Prostate gland (tissue), 2 donors: ENCODE data around the gene TSHZ3.

Source experiments
- POLR2AphosphoS5 ChIP-seq: sonication (generic); formaldehyde crosslinking; IDR thresholded peaks from one replicate; pipeline ENCODE4 v1.6.1; 2017; ENCODE audit warnings: antibody characterized with exemption
- TF ChIP-seq, protein P1 (sequence below), 4 experiments: fragments of 200-600 bp in 2 of 4; fragments of 450-650 bp in 2 of 4; sonication (generic) in 2 of 4; IDR thresholded peaks; 1 replicate in 3 of 4; 2 replicates in 1 of 4; pipeline ENCODE4 v1.5.1; 2016 to 2019; ENCODE audit warnings: antibody characterized with exemption in 4 of 4, mild to moderate bottlenecking in 2 of 4, moderate library complexity in 2 of 4

DNA sequence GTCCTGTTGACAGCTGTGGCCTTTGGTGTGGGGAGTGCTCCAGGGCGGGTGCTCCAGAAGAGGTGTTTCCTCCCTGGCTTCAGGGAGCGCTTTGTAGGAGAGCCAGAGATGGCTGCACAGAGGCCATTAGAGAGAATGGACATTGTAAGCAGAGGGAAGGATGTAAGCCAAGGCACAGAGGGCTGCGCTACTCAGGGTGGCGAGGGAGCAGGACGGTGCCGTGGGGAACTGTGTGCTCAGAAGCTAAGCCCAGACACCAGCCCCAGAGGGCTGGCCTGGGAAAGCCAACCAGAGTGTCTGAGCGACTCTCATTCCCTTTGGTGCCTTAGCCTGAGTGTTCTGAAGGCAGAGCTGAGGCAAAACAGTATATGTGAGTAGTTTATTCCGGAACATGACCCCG, 92.2 kb downstream of the TSHZ3 start:
- TF ChIP-seq, protein P1, sequence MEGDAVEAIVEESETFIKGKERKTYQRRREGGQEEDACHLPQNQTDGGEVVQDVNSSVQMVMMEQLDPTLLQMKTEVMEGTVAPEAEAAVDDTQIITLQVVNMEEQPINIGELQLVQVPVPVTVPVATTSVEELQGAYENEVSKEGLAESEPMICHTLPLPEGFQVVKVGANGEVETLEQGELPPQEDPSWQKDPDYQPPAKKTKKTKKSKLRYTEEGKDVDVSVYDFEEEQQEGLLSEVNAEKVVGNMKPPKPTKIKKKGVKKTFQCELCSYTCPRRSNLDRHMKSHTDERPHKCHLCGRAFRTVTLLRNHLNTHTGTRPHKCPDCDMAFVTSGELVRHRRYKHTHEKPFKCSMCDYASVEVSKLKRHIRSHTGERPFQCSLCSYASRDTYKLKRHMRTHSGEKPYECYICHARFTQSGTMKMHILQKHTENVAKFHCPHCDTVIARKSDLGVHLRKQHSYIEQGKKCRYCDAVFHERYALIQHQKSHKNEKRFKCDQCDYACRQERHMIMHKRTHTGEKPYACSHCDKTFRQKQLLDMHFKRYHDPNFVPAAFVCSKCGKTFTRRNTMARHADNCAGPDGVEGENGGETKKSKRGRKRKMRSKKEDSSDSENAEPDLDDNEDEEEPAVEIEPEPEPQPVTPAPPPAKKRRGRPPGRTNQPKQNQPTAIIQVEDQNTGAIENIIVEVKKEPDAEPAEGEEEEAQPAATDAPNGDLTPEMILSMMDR (IDR thresholded peaks at IDR 0.05), result no peak
- no peak for TF ChIP-seq POLR2AphosphoS5
